Trophoblast cell (in vitro differentiated cells and primary cell): ENCODE data around the gene BCHE.

Source experiments
- DNase-seq, 2 donors: peaks; one replicate each; pipeline ENCODE4 v3.0.0-alpha.2; 2016
- H2AFZ ChIP-seq: 2 replicates; pipeline ENCODE4 v1.6.1; 2013; ENCODE audit warnings: low read length, moderate library complexity, mild to moderate bottlenecking; ENCODE audit not compliant: insufficient read depth, poor library complexity
- H2AK5ac ChIP-seq: 2 replicates; pipeline ENCODE4 v1.6.1; 2013; ENCODE audit warnings: mild to moderate bottlenecking, low read length
- H2BK120ac ChIP-seq: 2 replicates; pipeline ENCODE4 v1.6.1; 2013; ENCODE audit warnings: low read length, mild to moderate bottlenecking, moderate library complexity; ENCODE audit not compliant: insufficient read depth, poor library complexity
- H2BK12ac ChIP-seq: 2 replicates; pipeline ENCODE4 v1.6.1; 2013; ENCODE audit warnings: mild to moderate bottlenecking, low read length, moderate library complexity
- H2BK5ac ChIP-seq: 2 replicates; pipeline ENCODE4 v1.6.1; 2013; ENCODE audit warnings: low read length, low read depth, moderate library complexity, mild to moderate bottlenecking; ENCODE audit not compliant: poor library complexity
- H3K14ac ChIP-seq: 2 replicates; pipeline ENCODE4 v1.6.1; 2013; ENCODE audit warnings: mild to moderate bottlenecking, low read length
- H3K18ac ChIP-seq: 2 replicates; pipeline ENCODE4 v1.6.1; 2013; ENCODE audit warnings: mild to moderate bottlenecking, low read length
- H3K23ac ChIP-seq: 2 replicates; pipeline ENCODE4 v1.6.1; 2013; ENCODE audit warnings: low read length
- H3K27ac ChIP-seq: 2 replicates; pipeline ENCODE4 v1.5.1; 2013; ENCODE audit warnings: low read depth, mild to moderate bottlenecking, inconsistent platforms, low read length, moderate library complexity
- H3K27me3 ChIP-seq: 2 replicates; pipeline ENCODE4 v1.6.1; 2013; ENCODE audit warnings: inconsistent platforms, mild to moderate bottlenecking, low read length, moderate library complexity; ENCODE audit not compliant: insufficient read depth
- H3K36me3 ChIP-seq, 2 experiments: 1 replicate in 1 of 2; 2 replicates in 1 of 2; pipeline ENCODE4 v1.6.1; 2013; ENCODE audit warnings: low read length in 2 of 2, mild to moderate bottlenecking in 2 of 2, moderate library complexity in 1 of 2; ENCODE audit not compliant: insufficient read depth in 2 of 2, control insufficient read depth in 1 of 2
- H3K4ac ChIP-seq: 2 replicates; pipeline ENCODE4 v1.6.1; 2013; ENCODE audit warnings: low read depth, mild to moderate bottlenecking, low read length, moderate library complexity
- H3K4me1 ChIP-seq, 2 experiments: 1 replicate in 1 of 2; 2 replicates in 1 of 2; pipeline ENCODE4 v1.6.1; 2013; ENCODE audit warnings: low read length in 2 of 2, mild to moderate bottlenecking in 2 of 2, moderate library complexity in 1 of 2; ENCODE audit not compliant: insufficient read depth in 2 of 2, control insufficient read depth in 1 of 2
- H3K4me2 ChIP-seq: 2 replicates; pipeline ENCODE4 v1.6.1; 2013; ENCODE audit warnings: inconsistent platforms, mild to moderate bottlenecking, low read length, moderate library complexity
- H3K4me3 ChIP-seq: 2 replicates; pipeline ENCODE4 v1.5.1; 2013; ENCODE audit warnings: mild to moderate bottlenecking, low read depth, low read length, inconsistent platforms
- H3K79me1 ChIP-seq: one replicate; pipeline ENCODE4 v1.6.1; 2013; ENCODE audit warnings: low read length
- H3K79me2 ChIP-seq: 2 replicates; pipeline ENCODE4 v1.6.1; 2013; ENCODE audit warnings: low read length, mild to moderate bottlenecking; ENCODE audit not compliant: control insufficient read depth, insufficient read depth, poor library complexity
- H3K9ac ChIP-seq: 2 replicates; pipeline ENCODE4 v1.6.1; 2013; ENCODE audit warnings: mild to moderate bottlenecking, low read length
- H3K9me3 ChIP-seq: 2 replicates; pipeline ENCODE4 v1.6.1; 2013; ENCODE audit warnings: low read depth, mild to moderate bottlenecking, control low read depth, inconsistent platforms, low read length; ENCODE audit not compliant: insufficient read depth
- H4K12ac ChIP-seq: 2 replicates; pipeline ENCODE4 v1.6.1; 2013; ENCODE audit warnings: low read depth, mild to moderate bottlenecking, low read length, moderate library complexity
- H4K8ac ChIP-seq: 2 replicates; pipeline ENCODE4 v1.6.1; 2013; ENCODE audit warnings: low read depth, mild to moderate bottlenecking, low read length, moderate library complexity
- H4K91ac ChIP-seq: one replicate; pipeline ENCODE4 v1.6.1; 2013; ENCODE audit warnings: low read depth, mild to moderate bottlenecking, low read length, moderate library complexity
- WGBS: extraction: QIAGEN DNeasy Blood & Tissue Kit; methylation state at CpG from one replicate; pipeline ENCODE4 v1.1.7; 2013; ENCODE audit warnings: missing lambda C conversion rate; ENCODE audit not compliant: insufficient read length, insufficient coverage; ENCODE audit errors: extremely low coverage; 5-methylcytosine and 5-hydroxymethylcytosine counted together

The BCHE gene

GRCh38 chr3:165759041-165759440 is 78.2 kb downstream of the BCHE start:
- Histone ChIP-seq H3K79me2 (no peaks in the 10 kb centered on the region), H3K27me3 (no peaks in the 10 kb centered on the region), H2BK120ac (no peak overlapping the region), H4K8ac (no peak overlapping the region), H3K18ac (no peak overlapping the region), H2AK5ac (no peak overlapping the region), H3K79me1 (no peaks in the 10 kb centered on the region), H3K9me3 (no peaks in the 10 kb centered on the region), H2BK5ac (no peak overlapping the region), H3K36me3 (no peaks in the 10 kb centered on the region), H3K4ac (no peak overlapping the region), H4K12ac (no peak overlapping the region), H2BK12ac (no peak overlapping the region), H3K23ac (no peak overlapping the region), H3K4me1 (no peaks in the 10 kb centered on the region), H2AFZ (no peak overlapping the region), H3K9ac (no peak overlapping the region), H4K91ac (no peak overlapping the region), H3K4me3 (no peak overlapping the region), H3K27ac (no peak overlapping the region), H3K14ac (no peak overlapping the region), H3K4me2 (no peak overlapping the region)
- no peak for DNase-seq
- WGBS: no CpG with 5 or more reads among the region's 3 CpGs

GRCh38 chr3:165755571-165755970 is 81.7 kb downstream of the BCHE start:
- WGBS: no CpG with 5 or more reads among the region's 1 CpG
- Histone ChIP-seq H3K4me1 (no peaks in the 10 kb centered on the region), H2BK5ac (no peak overlapping the region), H3K23ac (no peak overlapping the region), H2AK5ac (no peak overlapping the region), H3K4me2 (no peak overlapping the region), H3K4me3 (no peak overlapping the region), H3K9ac (no peak overlapping the region), H4K12ac (no peak overlapping the region), H3K18ac (no peak overlapping the region), H2BK120ac (no peak overlapping the region), H4K8ac (no peak overlapping the region), H2BK12ac (no peak overlapping the region), H3K9me3 (no peaks in the 10 kb centered on the region), H4K91ac (no peak overlapping the region), H3K27ac (no peak overlapping the region), H3K79me2 (no peaks in the 10 kb centered on the region), H2AFZ (no peak overlapping the region), H3K27me3 (no peaks in the 10 kb centered on the region), H3K79me1 (no peaks in the 10 kb centered on the region), H3K4ac (no peak overlapping the region), H3K36me3 (no peaks in the 10 kb centered on the region), H3K14ac (no peak overlapping the region)
- peak; percentile 3 to 94 for DNase-seq

- no CpG with 5 or more reads among the region's 1 CpG for WGBS
- Histone ChIP-seq H3K27ac (no peak overlapping the region), H2BK12ac (no peak overlapping the region), H4K8ac (no peak overlapping the region), H3K36me3 (no peaks in the 10 kb centered on the region), H3K4me2 (no peak overlapping the region), H3K79me1 (no peaks in the 10 kb centered on the region), H3K9me3 (no peaks in the 10 kb centered on the region), H3K27me3 (no peaks in the 10 kb centered on the region), H3K18ac (no peak overlapping the region), H3K4me1 (no peaks in the 10 kb centered on the region), H2BK120ac (no peak overlapping the region), H2BK5ac (no peak overlapping the region), H3K4me3 (no peak overlapping the region), H2AFZ (no peak overlapping the region), H3K79me2 (no peaks in the 10 kb centered on the region), H3K4ac (no peak overlapping the region), H4K12ac (no peak overlapping the region), H3K14ac (no peak overlapping the region), H2AK5ac (no peak overlapping the region), H4K91ac (no peak overlapping the region), H3K23ac (no peak overlapping the region), H3K9ac (no peak overlapping the region)
- no peak for DNase-seq
These were observed 82.8 kb downstream of the BCHE start for GRCh38 chr3:165754219-165755007.

- Histone ChIP-seq H4K12ac (no peak overlapping the region), H3K27me3 (no peaks in the 10 kb centered on the region), H3K36me3 (no peaks in the 10 kb centered on the region), H3K79me2 (no peaks in the 10 kb centered on the region), H3K79me1 (no peaks in the 10 kb centered on the region), H2BK5ac (no peak overlapping the region), H3K18ac (no peak overlapping the region), H4K8ac (no peak overlapping the region), H3K14ac (no peak overlapping the region), H2AK5ac (no peak overlapping the region), H2BK12ac (no peak overlapping the region), H3K4ac (no peak overlapping the region), H3K4me3 (no peak overlapping the region), H2AFZ (no peak overlapping the region), H3K4me1 (no peaks in the 10 kb centered on the region), H3K9me3 (no peaks in the 10 kb centered on the region), H4K91ac (no peak overlapping the region), H3K4me2 (no peak overlapping the region), H3K9ac (no peak overlapping the region), H2BK120ac (no peak overlapping the region), H3K27ac (no peak overlapping the region), H3K23ac (no peak overlapping the region)
- no peak for DNase-seq
These were observed 83.7 kb downstream of the BCHE start for GRCh38 chr3:165753560-165753959.
